Natural killer cell (primary cell): Measurements from ENCODE around the gene PRKG1. TPM values are rescaled to one million over a fixed set of nuclear protein-coding genes. Genes with fewer than 3 reads are reported as not detected.
"Not testable (repeated sequence)": the region's sequence is repeated elsewhere in the genome, so short reads cannot be mapped to it uniquely, and the experiment has no call there.

Experiments
- ATAC-seq, 3 donors: fragments of 150-1000 bp in 2 of 3; fragments of 200-7000 bp in 1 of 3; cut with Tn5 transposase; 1 replicate in 1 of 3; 2 replicates in 2 of 3; pipeline ENCODE4 v1.10.0; 2021; ENCODE audit warnings: mild to moderate bottlenecking in 2 of 3, moderate library complexity in 2 of 3
- DNase-seq, 2 donors: peaks; one replicate each; pipeline versions ENCODE4 v3.0.0 to v3.0.0-alpha.2; 2013 to 2021; ENCODE audit warnings: mixed read lengths in 1 of 2
- H3K27ac ChIP-seq: one replicate; pipeline ENCODE4 v1.5.1; 2013; ENCODE audit warnings: mild to moderate bottlenecking, low read length
- H3K27me3 ChIP-seq: one replicate; pipeline ENCODE4 v1.6.1; 2013; ENCODE audit warnings: low read length; ENCODE audit not compliant: control insufficient read depth, insufficient read depth
- H3K36me3 ChIP-seq: one replicate; pipeline ENCODE4 v1.6.1; 2013; ENCODE audit warnings: low read length; ENCODE audit not compliant: control insufficient read depth, insufficient read depth
- H3K4me1 ChIP-seq: one replicate; pipeline ENCODE4 v1.6.1; 2013; ENCODE audit warnings: low read length; ENCODE audit not compliant: control insufficient read depth, insufficient read depth
- H3K4me3 ChIP-seq: one replicate; pipeline ENCODE4 v1.5.1; 2013; ENCODE audit warnings: low read length
- H3K9me3 ChIP-seq: one replicate; pipeline ENCODE4 v1.6.1; 2013; ENCODE audit warnings: low read length; ENCODE audit not compliant: control insufficient read depth, insufficient read depth
- H3K27ac Mint-ChIP-seq, 2 donors: one replicate each; pipeline ENCODE4 v1.8.0; 2022; ENCODE audit warnings: mild to moderate bottlenecking in 2 of 2, mixed read lengths in 2 of 2, moderate library complexity in 1 of 2
- H3K27me3 Mint-ChIP-seq, 2 donors: one replicate each; pipeline ENCODE4 v1.8.0; 2022; ENCODE audit warnings: low read depth in 2 of 2, mixed read lengths in 2 of 2
- H3K36me3 Mint-ChIP-seq: one replicate; pipeline ENCODE4 v1.8.0; 2022; ENCODE audit warnings: mixed read lengths
- H3K4me1 Mint-ChIP-seq, 2 donors: one replicate each; pipeline ENCODE4 v1.8.0; 2022; ENCODE audit warnings: mixed read lengths in 2 of 2
- H3K4me3 Mint-ChIP-seq: one replicate; pipeline ENCODE4 v1.8.0; 2022; ENCODE audit warnings: mild to moderate bottlenecking, moderate library complexity, mixed read lengths
- H3K9me3 Mint-ChIP-seq, 2 donors: one replicate each; pipeline ENCODE4 v1.8.0; 2022; ENCODE audit warnings: mixed read lengths in 2 of 2
- CTCF ChIP-seq: fragments of 200-600 bp; IDR thresholded peaks from one replicate; pipeline ENCODE4 v1.8.0; 2022; ENCODE audit warnings: antibody characterized with exemption
- WGBS: methylation state at CpG from one replicate; pipeline ENCODE4 v1.1.7; 2013; ENCODE audit warnings: missing lambda C conversion rate; ENCODE audit not compliant: insufficient coverage; 5-methylcytosine and 5-hydroxymethylcytosine counted together
- intact Hi-C: fragments of 100-400 bp; cut with micrococcal nuclease; formaldehyde crosslinking; loops from one replicate; pipeline ENCODE4 v1.14.2; 2022
- total RNA-seq, 4 donors: library from RNA; stranded (reverse); fragments of 120-200 nt in 1 of 4; gene quantifications; one replicate each; pipeline versions ENCODE4 v1.2.3 to v1.2.4, GENCODE V29; 2013 to 2022

Gene PRKG1
- total RNA-seq, 3 donors from 2014 or later (not counting 1 experiment from before 2014, with no cell fraction given): 0.23 to 0.41 (median 0.35) TPM

GRCh38 chr10:52229291-52229931 is 1155.1 kb downstream of the PRKG1 start:
- Mint-ChIP-seq H3K4me1 (peaks cover 7 to 9% of the 10 kb centered on the region in 2 donors), H3K4me3 (no peak overlapping the region), H3K27ac (no peak overlapping the region), H3K27me3 (peaks cover 4 to 9% of the 10 kb centered on the region in 2 donors), H3K36me3 (peaks cover 6% of the 10 kb centered on the region), H3K9me3 (peaks cover 0 to 3% of the 10 kb centered on the region in 2 donors)
- intact Hi-C loops: no loop called here
- DNase-seq (no peak), ATAC-seq (no peak)
- no peak for TF ChIP-seq CTCF
- Histone ChIP-seq H3K4me1 (no peaks in the 10 kb centered on the region), H3K27ac (no peak overlapping the region), H3K27me3 (no peaks in the 10 kb centered on the region), H3K9me3 (no peaks in the 10 kb centered on the region), H3K36me3 (no peaks in the 10 kb centered on the region), H3K4me3 (no peak overlapping the region)
- 100% methylated on average over 1 of the region's 2 CpGs for WGBS

- no peak for ATAC-seq
- 35% methylated on average over 3 of the region's 4 CpGs for WGBS
- Histone ChIP-seq H3K27ac (no peak overlapping the region), H3K27me3 (no peaks in the 10 kb centered on the region), H3K36me3 (no peaks in the 10 kb centered on the region), H3K4me3 (no peak overlapping the region), H3K4me1 (no peaks in the 10 kb centered on the region), H3K9me3 (no peaks in the 10 kb centered on the region)
- Mint-ChIP-seq H3K27me3 (peaks cover 4 to 9% of the 10 kb centered on the region in 2 donors), H3K36me3 (peaks cover 6% of the 10 kb centered on the region), H3K4me1 (peaks cover 7 to 9% of the 10 kb centered on the region in 2 donors), H3K27ac (no peak overlapping the region), H3K9me3 (peaks cover 0 to 3% of the 10 kb centered on the region in 2 donors), H3K4me3 (peak overlapping the region; percentile 74)
- no peak for TF ChIP-seq CTCF
- DNase-seq: no peak
- intact Hi-C loops: no loop called here
Observed at GRCh38 chr10:52232561-52233350, 1158.5 kb downstream of the PRKG1 start.

- H3K27me3 ChIP-seq, intact Hi-C loops, H3K27ac Mint-ChIP-seq, H3K9me3 Mint-ChIP-seq, H3K4me1 Mint-ChIP-seq, H3K36me3 Mint-ChIP-seq, H3K36me3 ChIP-seq, DNase-seq, H3K4me1 ChIP-seq, H3K9me3 ChIP-seq, H3K4me3 ChIP-seq, ATAC-seq, H3K27ac ChIP-seq, H3K27me3 Mint-ChIP-seq: not testable (repeated sequence)
- peak overlapping the region; percentile 74 for H3K4me3 Mint-ChIP-seq
- WGBS: no CpG with 5 or more reads among the region's 34 CpGs
Observed at GRCh38 chr10:52233351-52233991, 1159.2 kb downstream of the PRKG1 start.

DNA sequence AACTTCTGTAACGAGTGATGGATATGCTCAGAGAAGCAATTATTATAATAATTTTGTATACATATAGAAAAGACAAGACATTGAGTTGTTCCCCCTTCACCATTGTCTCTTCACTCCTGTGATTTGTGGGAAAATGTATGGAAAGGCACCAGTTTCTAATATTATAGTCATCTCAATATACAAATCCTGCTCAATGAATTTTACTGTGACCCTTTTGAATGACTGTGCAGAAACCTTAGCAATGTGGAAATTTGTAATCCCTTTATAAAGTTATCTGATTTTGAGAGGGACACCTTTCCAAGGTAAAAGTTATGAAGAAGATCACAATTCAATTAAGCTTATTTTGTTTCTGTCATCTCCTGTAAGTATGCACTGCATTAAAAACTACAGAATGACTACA is 1165.5 kb downstream of the PRKG1 start:
- Histone ChIP-seq H3K27me3 (no peaks in the 10 kb centered on the region), H3K27ac (no peak overlapping the region), H3K4me1 (no peaks in the 10 kb centered on the region), H3K4me3 (no peak overlapping the region), H3K36me3 (no peaks in the 10 kb centered on the region), H3K9me3 (no peaks in the 10 kb centered on the region)
- Mint-ChIP-seq H3K27ac (no peak overlapping the region), H3K27me3 (no peaks in the 10 kb centered on the region), H3K4me3 (no peak overlapping the region), H3K4me1 (no peaks in the 10 kb centered on the region), H3K9me3 (peaks cover 0 to 2% of the 10 kb centered on the region in 2 donors), H3K36me3 (no peaks in the 10 kb centered on the region)
- ATAC-seq (no peak), DNase-seq (no peak)
- intact Hi-C loops: no loop called here
- no CpG with 5 or more reads among the region's 1 CpG for WGBS
- TF ChIP-seq CTCF: no peak
